Measurements from ENCODE around the gene TAS2R1. TPM values are rescaled to one million over a fixed set of nuclear protein-coding genes. Genes with fewer than 3 reads are reported as not detected.

The TAS2R1 gene
- total RNA-seq, 2 experiments from 2014 or later: not detected

DNA sequence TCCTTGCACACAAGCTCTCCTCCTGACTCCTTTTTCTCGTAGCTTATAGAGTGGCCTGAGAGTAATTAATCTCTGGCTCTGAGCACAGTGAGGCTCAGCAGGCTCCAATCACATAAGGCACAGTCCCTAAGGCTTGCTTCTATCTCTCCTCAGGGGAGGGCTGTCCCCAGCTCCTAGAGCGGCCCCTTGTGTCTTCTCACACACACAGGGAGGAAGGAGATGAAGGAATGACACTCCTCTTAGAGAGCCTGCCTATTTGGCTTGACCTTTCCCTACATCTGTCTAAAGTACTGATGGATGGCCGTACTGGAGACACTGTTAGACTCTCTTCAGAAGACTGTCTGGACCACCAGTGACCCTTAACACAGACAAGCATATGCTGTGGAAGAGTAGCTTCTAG is 12.9 kb downstream of the TAS2R1 start:
- H3K4me1 Mint-ChIP-seq (ENCODE audit: low read depth): no peaks in the 10 kb centered on the region
- Histone ChIP-seq H3K27ac (ENCODE audit: low read depth in 1 of 2, low read length in 2 of 2) (no peak overlapping the region), H3K36me3 (ENCODE audit: insufficient read depth, low read length) (no peaks in the 10 kb centered on the region), H3K27me3 (ENCODE audit: control insufficient read depth in 1 of 2, insufficient read depth in 2 of 2, low read length in 2 of 2) (no peaks in the 10 kb centered on the region), H3K4me1 (ENCODE audit: insufficient read depth, low read length) (no peaks in the 10 kb centered on the region), H3K4me3 (ENCODE audit: low read length) (no peak overlapping the region), H3K9me3 (ENCODE audit: control insufficient read depth in 1 of 2, insufficient read depth in 1 of 2, low read length in 2 of 2) (peaks cover 0 to 15% of the 10 kb centered on the region in 2 experiments)
- H3K36me3 Mint-ChIP-seq (ENCODE audit: low read depth): no peaks in the 10 kb centered on the region
- intact Hi-C loops (cut with DNase I, micrococcal nuclease): no loop called here
- no peaks in the 10 kb centered on the region for H3K27me3 Mint-ChIP-seq
- H3K27ac Mint-ChIP-seq: no peak overlapping the region
- ChIA-PET POLR2A (no interaction called here), CTCF (no interaction called here)
- H3K9me3 Mint-ChIP-seq: peaks cover 3% of the 10 kb centered on the region
- TF ChIP-seq, protein P1, sequence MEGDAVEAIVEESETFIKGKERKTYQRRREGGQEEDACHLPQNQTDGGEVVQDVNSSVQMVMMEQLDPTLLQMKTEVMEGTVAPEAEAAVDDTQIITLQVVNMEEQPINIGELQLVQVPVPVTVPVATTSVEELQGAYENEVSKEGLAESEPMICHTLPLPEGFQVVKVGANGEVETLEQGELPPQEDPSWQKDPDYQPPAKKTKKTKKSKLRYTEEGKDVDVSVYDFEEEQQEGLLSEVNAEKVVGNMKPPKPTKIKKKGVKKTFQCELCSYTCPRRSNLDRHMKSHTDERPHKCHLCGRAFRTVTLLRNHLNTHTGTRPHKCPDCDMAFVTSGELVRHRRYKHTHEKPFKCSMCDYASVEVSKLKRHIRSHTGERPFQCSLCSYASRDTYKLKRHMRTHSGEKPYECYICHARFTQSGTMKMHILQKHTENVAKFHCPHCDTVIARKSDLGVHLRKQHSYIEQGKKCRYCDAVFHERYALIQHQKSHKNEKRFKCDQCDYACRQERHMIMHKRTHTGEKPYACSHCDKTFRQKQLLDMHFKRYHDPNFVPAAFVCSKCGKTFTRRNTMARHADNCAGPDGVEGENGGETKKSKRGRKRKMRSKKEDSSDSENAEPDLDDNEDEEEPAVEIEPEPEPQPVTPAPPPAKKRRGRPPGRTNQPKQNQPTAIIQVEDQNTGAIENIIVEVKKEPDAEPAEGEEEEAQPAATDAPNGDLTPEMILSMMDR (IDR thresholded peaks at IDR 0.05): no peak
- H3K4me3 Mint-ChIP-seq: no peak overlapping the region
- no peak for DNase-seq
- no peak for ATAC-seq (ENCODE audit: poor library complexity)

DNA sequence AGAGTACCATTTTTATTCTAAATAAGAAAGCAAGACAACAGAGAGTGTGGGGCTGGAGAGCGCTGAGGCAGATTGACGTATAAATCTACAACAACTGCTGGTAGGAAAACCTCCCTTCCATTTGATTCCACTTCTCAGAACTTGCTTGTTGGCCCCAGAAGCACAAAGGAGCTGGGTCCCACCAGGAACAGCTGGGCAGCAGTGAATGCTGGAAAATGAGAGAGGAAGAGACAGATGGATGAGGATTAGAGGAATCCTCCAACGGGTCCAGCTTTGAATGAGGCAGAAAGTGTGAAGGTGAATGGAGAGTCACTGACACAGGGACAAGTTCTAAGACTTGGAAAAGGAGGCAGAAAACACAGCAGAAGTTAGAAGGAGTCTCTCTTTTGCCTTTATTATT is 14.8 kb downstream of the TAS2R1 start:
- no peak overlapping the region for H3K27ac Mint-ChIP-seq
- POLR2A ChIA-PET: no interaction called here
- ATAC-seq (ENCODE audit: poor library complexity) (no peak), DNase-seq (no peak)
- H3K4me3 Mint-ChIP-seq: no peak overlapping the region
- Histone ChIP-seq H3K9me3 (ENCODE audit: control insufficient read depth in 1 of 2, insufficient read depth in 1 of 2, low read length in 2 of 2) (peaks cover 0 to 8% of the 10 kb centered on the region in 2 experiments), H3K27ac (ENCODE audit: low read depth in 1 of 2, low read length in 2 of 2) (no peak overlapping the region), H3K4me1 (ENCODE audit: insufficient read depth, low read length) (no peaks in the 10 kb centered on the region), H3K27me3 (ENCODE audit: control insufficient read depth in 1 of 2, insufficient read depth in 2 of 2, low read length in 2 of 2) (no peaks in the 10 kb centered on the region), H3K4me3 (ENCODE audit: low read length) (no peak overlapping the region), H3K36me3 (ENCODE audit: insufficient read depth, low read length) (no peaks in the 10 kb centered on the region)
- H3K4me1 Mint-ChIP-seq (ENCODE audit: low read depth): no peaks in the 10 kb centered on the region
- H3K36me3 Mint-ChIP-seq (ENCODE audit: low read depth): no peaks in the 10 kb centered on the region
- TF ChIP-seq, protein P1 (IDR thresholded peaks at IDR 0.05): no peak
- H3K9me3 Mint-ChIP-seq: peaks cover 3% of the 10 kb centered on the region
- intact Hi-C loops (cut with DNase I, micrococcal nuclease): no loop called here
- H3K27me3 Mint-ChIP-seq: no peaks in the 10 kb centered on the region
- CTCF ChIA-PET: no interaction called here

DNA sequence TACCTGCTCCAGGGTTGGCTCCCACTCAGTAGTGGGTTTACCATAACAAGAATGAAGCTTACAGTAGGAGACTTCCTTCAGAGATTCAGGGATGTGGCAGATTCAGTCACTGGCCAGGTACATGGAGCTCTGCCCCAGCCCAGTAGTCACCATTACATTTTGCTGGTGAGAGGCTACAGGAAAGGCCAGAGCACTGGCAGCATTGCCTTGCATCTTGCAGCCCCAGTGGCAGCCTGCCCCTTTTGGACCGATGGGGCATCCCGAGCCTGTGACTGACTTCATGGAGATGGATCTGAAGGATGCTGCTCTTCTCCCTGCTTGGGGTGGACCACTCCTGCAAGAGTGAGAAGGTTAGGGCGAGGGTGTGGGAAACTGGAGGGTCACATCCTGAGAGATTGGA is 16.8 kb downstream of the TAS2R1 start:
- TF ChIP-seq, protein P1 (IDR thresholded peaks at IDR 0.05): no peak
- ChIA-PET POLR2A (no interaction called here), CTCF (no interaction called here)
- H3K27me3 Mint-ChIP-seq: no peaks in the 10 kb centered on the region
- H3K36me3 Mint-ChIP-seq (ENCODE audit: low read depth): no peaks in the 10 kb centered on the region
- no peak overlapping the region for H3K4me3 Mint-ChIP-seq
- H3K27ac Mint-ChIP-seq: no peak overlapping the region
- Histone ChIP-seq H3K27ac (ENCODE audit: low read depth in 1 of 2, low read length in 2 of 2) (no peak overlapping the region), H3K9me3 (ENCODE audit: control insufficient read depth in 1 of 2, insufficient read depth in 1 of 2, low read length in 2 of 2) (peaks cover 0 to 5% of the 10 kb centered on the region in 2 experiments), H3K36me3 (ENCODE audit: insufficient read depth, low read length) (no peaks in the 10 kb centered on the region), H3K4me1 (ENCODE audit: insufficient read depth, low read length) (no peaks in the 10 kb centered on the region), H3K27me3 (ENCODE audit: control insufficient read depth in 1 of 2, insufficient read depth in 2 of 2, low read length in 2 of 2) (no peaks in the 10 kb centered on the region), H3K4me3 (ENCODE audit: low read length) (no peak overlapping the region)
- ATAC-seq (ENCODE audit: poor library complexity): no peak
- H3K9me3 Mint-ChIP-seq: peaks cover 3% of the 10 kb centered on the region
- DNase-seq: no peak
- intact Hi-C loops (cut with DNase I, micrococcal nuclease): no loop called here
- H3K4me1 Mint-ChIP-seq (ENCODE audit: low read depth): no peaks in the 10 kb centered on the region
